HG02973 (cell line): Measurements from ENCODE around the gene EEF1AKMT4.
A peak's percentile ranks its signal among the peaks of the same experiment; 100 is the strongest.

Experiments used
- ATAC-seq: cut with Tn5 transposase; IDR thresholded peaks from one replicate; pipeline ENCODE4 v1.9.1; 2021; ENCODE audit warnings: moderate library complexity; ENCODE audit not compliant: unreplicated experiment

EEF1AKMT4 gene

GRCh38 chr3:184298759-184299487, 49.5 kb downstream of the EEF1AKMT4 start, which contains the start of gene PSMD2:
Gene PSMD2, plus strand, starts transcription at chr3:184299241. Its CDS starts 26 bp downstream, at chr3:184299267.
- ATAC-seq = peak; percentile 91

DNA sequence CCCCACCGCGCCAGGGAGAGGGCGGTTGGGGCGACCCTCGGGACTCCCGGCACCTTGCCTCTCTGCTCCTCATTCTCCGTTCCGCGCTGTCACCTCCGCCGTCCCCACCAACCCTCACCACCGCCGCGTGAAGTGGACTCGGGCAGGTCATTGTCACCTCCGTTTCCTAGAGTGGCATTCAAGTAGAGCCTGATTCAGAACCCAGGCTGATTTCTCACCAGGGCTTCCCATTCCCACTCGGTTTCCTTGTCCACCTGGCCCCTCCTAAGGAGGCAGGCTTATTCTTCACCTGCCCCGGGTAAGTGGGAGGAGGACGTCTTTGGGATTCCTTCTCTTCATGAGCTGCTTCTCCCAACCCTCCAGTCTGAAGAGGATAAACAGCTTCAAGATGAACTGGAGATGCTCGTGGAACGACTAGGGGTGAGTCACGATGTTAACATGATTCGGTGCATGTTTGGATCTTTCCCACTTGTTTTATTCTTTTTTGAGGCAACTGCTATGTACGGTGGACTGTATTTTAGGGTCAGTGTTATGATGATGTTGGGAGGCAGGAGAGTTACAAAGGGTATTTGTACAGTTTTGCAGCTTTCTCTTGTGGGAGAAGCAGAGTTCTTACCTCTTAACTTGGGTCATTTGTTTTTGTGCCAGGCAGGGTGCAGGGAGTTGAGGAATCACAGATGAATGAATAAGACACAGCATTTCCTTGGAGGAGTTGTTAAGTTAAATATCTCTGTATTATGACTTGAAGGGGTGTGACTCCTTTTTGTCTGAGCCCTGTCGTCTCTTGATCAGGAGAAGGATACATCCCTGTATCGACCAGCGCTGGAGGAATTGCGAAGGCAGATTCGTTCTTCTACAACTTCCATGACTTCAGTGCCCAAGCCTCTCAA, 50.3 kb downstream of the EEF1AKMT4 start:
- no peak for ATAC-seq

GRCh38 chr3:184300378-184300720, 50.9 kb downstream of the EEF1AKMT4 start:
- ATAC-seq = no peak

GRCh38 chr3:184305577-184305976, 56.1 kb downstream of the EEF1AKMT4 start:
- ATAC-seq = no peak

DNA sequence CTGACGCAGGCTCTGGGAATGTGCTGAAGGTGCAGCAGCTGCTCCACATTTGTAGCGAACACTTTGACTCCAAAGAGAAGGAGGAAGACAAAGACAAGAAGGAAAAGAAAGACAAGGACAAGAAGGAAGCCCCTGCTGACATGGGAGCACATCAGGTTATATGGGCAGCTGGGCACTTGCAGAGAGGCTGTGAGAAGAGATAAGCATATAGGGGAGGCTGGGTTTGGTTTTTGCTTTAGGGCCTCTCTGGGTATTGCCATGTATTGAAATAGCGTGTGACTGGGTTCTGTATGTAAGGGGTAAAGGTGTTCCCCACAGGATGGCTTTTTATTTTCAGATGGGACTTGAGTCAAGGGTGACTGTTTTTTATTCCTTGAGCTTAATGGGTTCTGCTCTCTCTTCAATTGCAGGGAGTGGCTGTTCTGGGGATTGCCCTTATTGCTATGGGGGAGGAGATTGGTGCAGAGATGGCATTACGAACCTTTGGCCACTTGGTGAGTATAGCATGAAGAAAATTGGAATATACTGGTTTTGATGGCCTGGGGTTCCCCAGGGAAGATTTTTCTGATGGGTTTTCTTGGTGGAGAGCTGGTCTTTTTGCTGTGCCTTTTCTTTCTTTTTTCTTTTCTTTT, 57.0 kb downstream of the EEF1AKMT4 start:
- ATAC-seq = no peak

- no peak for ATAC-seq
Measured at GRCh38 chr3:184307915-184308314, 58.4 kb downstream of the EEF1AKMT4 start.
